Activated CD8-positive, alpha-beta memory T cell treated with anti-CD3 and anti-CD28 coated beads, Interleukin-2, amount 50 U/mL, for 24 hours (primary cell): Measurements from ENCODE around the gene MAMDC4.
"Not testable (repeated sequence)": the region's sequence is repeated elsewhere in the genome, so short reads cannot be mapped to it uniquely, and the experiment has no call there.

Experiments
- DNase-seq: peaks from one replicate; pipeline ENCODE4 v3.0.0-alpha.2; 2020; ENCODE audit errors: extremely low read depth

Gene MAMDC4

GRCh38 chr9:136839229-136840139, 12.7 kb upstream of the MAMDC4 start:
- no peak for DNase-seq

- DNase-seq, result no peak
Measured at GRCh38 chr9:136840140-136840876, 11.8 kb upstream of the MAMDC4 start.

GRCh38 chr9:136840877-136841645, 11.1 kb upstream of the MAMDC4 start:
- DNase-seq, result no peak

GRCh38 chr9:136841646-136842379, 10.3 kb upstream of the MAMDC4 start:
- not testable (repeated sequence) for DNase-seq

GRCh38 chr9:136842380-136842948, 9.7 kb upstream of the MAMDC4 start, which contains the start of gene AJM1:
Gene AJM1, plus strand, starts transcription at chr9:136842478. Its CDS starts 1,937 bp downstream, at chr9:136844415.
- DNase-seq, result peak; percentile 50

- DNase-seq, result not testable (repeated sequence)
Measured at GRCh38 chr9:136843159-136843800, 8.9 kb upstream of the MAMDC4 start.

DNA sequence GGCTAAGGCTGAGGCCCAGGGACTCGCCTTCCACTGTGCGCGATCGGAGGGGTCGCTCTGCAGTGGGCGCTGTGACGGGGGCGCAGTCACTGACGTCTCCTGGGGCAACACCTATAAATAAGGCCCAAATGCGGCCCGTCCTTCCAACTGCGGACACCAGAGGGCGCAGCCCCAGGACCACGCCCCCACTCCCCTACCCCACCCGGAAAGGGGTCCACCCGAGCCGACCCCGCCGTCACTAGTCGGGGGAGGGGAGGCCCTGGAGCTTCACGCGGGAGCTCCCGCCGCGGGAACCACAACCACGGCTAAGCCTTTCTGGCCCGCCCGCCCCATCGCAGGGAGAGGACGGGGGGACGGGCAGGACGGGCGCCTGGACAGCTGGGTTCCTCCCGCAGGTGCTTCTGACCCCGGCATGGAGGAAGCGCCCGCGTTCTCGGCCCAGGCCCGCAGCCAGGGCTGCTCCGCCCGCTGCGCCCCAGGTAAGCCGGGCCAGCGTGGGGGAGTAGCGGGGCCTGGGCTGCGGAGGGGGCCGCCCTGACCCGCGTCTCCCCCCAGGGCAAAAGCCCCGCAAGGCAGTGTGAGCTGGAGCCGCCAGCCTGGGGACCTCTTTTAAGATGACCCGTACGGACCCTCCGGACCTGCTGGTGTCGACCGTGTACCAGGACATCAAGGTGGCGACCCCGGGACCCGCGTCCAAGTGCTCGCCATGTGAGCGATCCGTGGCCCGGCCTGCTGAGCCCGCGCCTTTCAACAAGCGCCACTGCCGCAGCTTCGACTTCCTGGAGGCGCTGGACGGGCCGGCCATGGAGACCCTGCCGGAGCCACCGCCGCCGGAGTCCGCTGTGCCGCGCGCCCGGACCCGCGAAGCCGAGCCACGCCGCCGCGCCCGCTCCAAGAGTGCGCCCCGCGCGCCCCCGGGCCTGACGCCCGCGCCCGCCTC, 8.1 kb upstream of the MAMDC4 start:
- DNase-seq, result not testable (repeated sequence)

GRCh38 chr9:136844761-136845464, 7.2 kb upstream of the MAMDC4 start:
- no peak for DNase-seq

DNA sequence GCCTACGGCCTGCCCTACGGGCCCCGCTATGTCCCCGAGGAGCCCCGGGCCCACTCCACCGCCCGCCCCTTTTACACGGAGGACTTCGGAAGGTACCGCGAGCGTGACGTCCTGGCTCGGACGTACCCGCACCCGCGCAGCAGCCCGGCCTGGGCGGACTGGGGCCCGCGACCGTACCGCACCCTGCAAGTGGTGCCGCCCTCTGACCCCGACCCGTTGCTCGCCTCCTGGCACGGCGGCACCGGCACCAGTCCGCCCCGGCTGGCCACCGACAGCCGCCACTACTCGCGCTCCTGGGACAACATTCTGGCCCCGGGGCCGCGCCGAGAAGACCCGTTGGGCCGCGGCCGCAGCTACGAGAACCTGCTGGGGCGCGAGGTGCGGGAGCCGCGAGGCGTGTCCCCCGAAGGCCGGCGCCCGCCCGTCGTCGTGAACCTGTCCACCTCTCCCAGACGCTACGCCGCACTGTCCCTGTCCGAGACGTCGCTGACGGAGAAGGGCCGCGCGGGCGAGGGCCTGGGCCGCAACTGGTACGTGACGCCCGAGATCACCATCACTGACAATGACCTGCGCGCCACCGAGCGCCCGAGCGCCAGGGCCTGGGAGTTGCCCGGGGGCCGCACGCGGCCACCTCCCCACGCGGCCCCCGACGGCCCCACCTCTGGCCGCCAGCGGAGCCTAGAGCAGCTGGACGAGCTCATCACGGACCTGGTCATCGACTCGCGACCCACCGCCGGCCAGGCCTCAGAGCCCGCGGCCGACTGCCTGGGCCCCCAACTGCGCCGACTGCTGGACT, 6.5 kb upstream of the MAMDC4 start:
- DNase-seq, result no peak

GRCh38 chr9:136846376-136847087, 5.6 kb upstream of the MAMDC4 start:
- DNase-seq, result no peak

- DNase-seq, result no peak
Measured at GRCh38 chr9:136847088-136847825, 4.9 kb upstream of the MAMDC4 start.

DNA sequence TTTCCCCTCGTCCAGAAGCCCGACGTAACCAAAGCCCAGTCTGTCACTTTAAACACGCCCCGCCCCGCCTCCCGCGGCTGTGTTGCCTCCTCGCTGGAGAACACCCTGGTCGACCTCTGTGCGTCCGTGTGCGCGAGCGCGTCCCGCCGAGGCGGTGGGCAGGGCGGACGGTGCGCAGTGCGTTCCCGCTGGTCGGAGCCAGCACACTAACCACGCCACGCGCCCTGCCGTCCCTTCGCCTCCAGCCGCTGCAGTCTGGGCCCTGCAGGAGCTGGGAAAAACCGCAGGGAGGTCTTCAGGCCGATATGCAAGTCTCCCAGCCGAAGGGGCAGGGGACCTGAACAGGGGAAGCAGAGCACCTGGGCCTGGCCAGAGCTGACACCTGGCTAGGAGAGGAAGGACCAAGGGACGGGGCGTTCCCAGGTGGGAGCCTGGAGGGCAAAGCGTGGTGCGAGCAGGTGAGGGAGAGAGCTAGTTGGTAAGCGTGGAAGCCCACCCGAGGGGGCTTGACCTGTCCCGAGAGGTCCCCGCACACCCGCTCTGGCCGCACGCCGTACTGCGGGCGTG, 4.2 kb upstream of the MAMDC4 start:
- DNase-seq, result peak; percentile 37

- DNase-seq, result no peak
Measured at GRCh38 chr9:136848393-136849037, 3.6 kb upstream of the MAMDC4 start.

GRCh38 chr9:136849038-136849959, 2.8 kb upstream of the MAMDC4 start, which contains the start of gene PHPT1:
Gene PHPT1, plus strand, starts transcription at chr9:136849409. Its CDS starts 22 bp downstream, at chr9:136849431.
- DNase-seq, result peak; percentile 86
